Natural killer cell (primary cell): ENCODE data around the gene IPO7. TPM values are rescaled to one million over a fixed set of nuclear protein-coding genes. Genes with fewer than 3 reads are reported as not detected.
A peak's percentile ranks its signal among the peaks of the same experiment; 100 is the strongest.

Experiments used
- ATAC-seq, 3 donors: fragments of 150-1000 bp in 2 of 3; fragments of 200-7000 bp in 1 of 3; cut with Tn5 transposase; 1 replicate in 1 of 3; 2 replicates in 2 of 3; pipeline ENCODE4 v1.10.0; 2021; ENCODE audit warnings: mild to moderate bottlenecking in 2 of 3, moderate library complexity in 2 of 3
- DNase-seq, 2 donors: peaks; one replicate each; pipeline versions ENCODE4 v3.0.0 to v3.0.0-alpha.2; 2013 to 2021; ENCODE audit warnings: mixed read lengths in 1 of 2
- H3K27ac ChIP-seq: one replicate; pipeline ENCODE4 v1.5.1; 2013; ENCODE audit warnings: mild to moderate bottlenecking, low read length
- H3K27me3 ChIP-seq: one replicate; pipeline ENCODE4 v1.6.1; 2013; ENCODE audit warnings: low read length; ENCODE audit not compliant: control insufficient read depth, insufficient read depth
- H3K36me3 ChIP-seq: one replicate; pipeline ENCODE4 v1.6.1; 2013; ENCODE audit warnings: low read length; ENCODE audit not compliant: control insufficient read depth, insufficient read depth
- H3K4me1 ChIP-seq: one replicate; pipeline ENCODE4 v1.6.1; 2013; ENCODE audit warnings: low read length; ENCODE audit not compliant: control insufficient read depth, insufficient read depth
- H3K4me3 ChIP-seq: one replicate; pipeline ENCODE4 v1.5.1; 2013; ENCODE audit warnings: low read length
- H3K9me3 ChIP-seq: one replicate; pipeline ENCODE4 v1.6.1; 2013; ENCODE audit warnings: low read length; ENCODE audit not compliant: control insufficient read depth, insufficient read depth
- H3K27ac Mint-ChIP-seq, 2 donors: one replicate each; pipeline ENCODE4 v1.8.0; 2022; ENCODE audit warnings: mild to moderate bottlenecking in 2 of 2, mixed read lengths in 2 of 2, moderate library complexity in 1 of 2
- H3K27me3 Mint-ChIP-seq, 2 donors: one replicate each; pipeline ENCODE4 v1.8.0; 2022; ENCODE audit warnings: low read depth in 2 of 2, mixed read lengths in 2 of 2
- H3K36me3 Mint-ChIP-seq: one replicate; pipeline ENCODE4 v1.8.0; 2022; ENCODE audit warnings: mixed read lengths
- H3K4me1 Mint-ChIP-seq, 2 donors: one replicate each; pipeline ENCODE4 v1.8.0; 2022; ENCODE audit warnings: mixed read lengths in 2 of 2
- H3K4me3 Mint-ChIP-seq: one replicate; pipeline ENCODE4 v1.8.0; 2022; ENCODE audit warnings: mild to moderate bottlenecking, moderate library complexity, mixed read lengths
- H3K9me3 Mint-ChIP-seq, 2 donors: one replicate each; pipeline ENCODE4 v1.8.0; 2022; ENCODE audit warnings: mixed read lengths in 2 of 2
- CTCF ChIP-seq: fragments of 200-600 bp; IDR thresholded peaks from one replicate; pipeline ENCODE4 v1.8.0; 2022; ENCODE audit warnings: antibody characterized with exemption
- WGBS: methylation state at CpG from one replicate; pipeline ENCODE4 v1.1.7; 2013; ENCODE audit warnings: missing lambda C conversion rate; ENCODE audit not compliant: insufficient coverage; 5-methylcytosine and 5-hydroxymethylcytosine counted together
- intact Hi-C: fragments of 100-400 bp; cut with micrococcal nuclease; formaldehyde crosslinking; loops from one replicate; pipeline ENCODE4 v1.14.2; 2022
- total RNA-seq, 4 donors: library from RNA; stranded (reverse); fragments of 120-200 nt in 1 of 4; gene quantifications; one replicate each; pipeline versions ENCODE4 v1.2.3 to v1.2.4, GENCODE V29; 2013 to 2022

The IPO7 gene
- total RNA-seq, 3 donors from 2014 or later (not counting 1 experiment from before 2014, with no cell fraction given): 47.2 to 62.3 (median 58.0) TPM

- Histone ChIP-seq H3K27me3 (no peaks in the 10 kb centered on the region), H3K36me3 (no peaks in the 10 kb centered on the region), H3K4me3 (no peak overlapping the region), H3K9me3 (no peaks in the 10 kb centered on the region), H3K27ac (no peak overlapping the region), H3K4me1 (peaks cover 14% of the 10 kb centered on the region)
- TF ChIP-seq CTCF: no peak
- Mint-ChIP-seq H3K27me3 (no peaks in the 10 kb centered on the region), H3K27ac (peak overlapping the region; percentile 98 to 99), H3K9me3 (no peaks in the 10 kb centered on the region), H3K36me3 (no peaks in the 10 kb centered on the region), H3K4me1 (peaks cover 37% of the 10 kb centered on the region in 2 donors), H3K4me3 (peak overlapping the region; percentile 80)
- DNase-seq (no peak), ATAC-seq (no peak)
- WGBS: 81% methylated on average over 7 of the region's 8 CpGs
- intact Hi-C loops: loop anchor here (5.0 kb wide), 2 partner anchors 44 to 149 kb away; no protein-coding TSS in a partner anchor
These were observed 78.5 kb downstream of the IPO7 start for GRCh38 chr11:9462806-9463537.

GRCh38 chr11:9470765-9471164 is 86.3 kb downstream of the IPO7 start:
- Mint-ChIP-seq H3K4me1 (peaks cover 6 to 11% of the 10 kb centered on the region in 2 donors), H3K9me3 (no peaks in the 10 kb centered on the region), H3K27ac (no peak overlapping the region), H3K27me3 (no peaks in the 10 kb centered on the region), H3K4me3 (no peak overlapping the region), H3K36me3 (peaks cover 11% of the 10 kb centered on the region)
- 93% methylated on average over 4 of the region's 4 CpGs for WGBS
- no peaks in the 10 kb centered on the region for H3K9me3 ChIP-seq
- intact Hi-C loops: no loop called here
- H3K27me3 ChIP-seq: no peaks in the 10 kb centered on the region
- H3K36me3 ChIP-seq: peaks cover 35% of the 10 kb centered on the region
- no peak for TF ChIP-seq CTCF
- no peak overlapping the region for H3K4me3 ChIP-seq
- no peaks in the 10 kb centered on the region for H3K4me1 ChIP-seq
- DNase-seq: no peak
- ATAC-seq: no peak
- H3K27ac ChIP-seq: no peak overlapping the region

GRCh38 chr11:9473408-9473807 is 89.0 kb downstream of the IPO7 start:
- no peaks in the 10 kb centered on the region for H3K9me3 ChIP-seq
- no peak for TF ChIP-seq CTCF
- ATAC-seq: no peak
- Mint-ChIP-seq H3K9me3 (no peaks in the 10 kb centered on the region), H3K4me1 (peaks cover 0 to 11% of the 10 kb centered on the region in 2 donors), H3K27ac (no peak overlapping the region), H3K27me3 (no peaks in the 10 kb centered on the region), H3K4me3 (no peak overlapping the region), H3K36me3 (peaks cover 12% of the 10 kb centered on the region)
- no peak overlapping the region for H3K27ac ChIP-seq
- intact Hi-C loops: no loop called here
- H3K36me3 ChIP-seq: peaks cover 40% of the 10 kb centered on the region
- H3K4me1 ChIP-seq: no peaks in the 10 kb centered on the region
- no peaks in the 10 kb centered on the region for H3K27me3 ChIP-seq
- DNase-seq: no peak
- H3K4me3 ChIP-seq: no peak overlapping the region

GRCh38 chr11:9479899-9480298 is 95.4 kb downstream of the IPO7 start:
- TF ChIP-seq CTCF: no peak
- H3K4me1 ChIP-seq: no peaks in the 10 kb centered on the region
- Mint-ChIP-seq H3K4me1 (no peaks in the 10 kb centered on the region), H3K36me3 (peaks cover 7% of the 10 kb centered on the region), H3K27ac (peak overlapping the region in 1 of 2 donors; percentile 18), H3K27me3 (no peaks in the 10 kb centered on the region), H3K9me3 (no peaks in the 10 kb centered on the region), H3K4me3 (no peak overlapping the region)
- H3K4me3 ChIP-seq: no peak overlapping the region
- no peak for ATAC-seq
- intact Hi-C loops: no loop called here
- no peak for DNase-seq
- H3K36me3 ChIP-seq: peaks cover 33% of the 10 kb centered on the region
- no peak overlapping the region for H3K27ac ChIP-seq
- H3K27me3 ChIP-seq: no peaks in the 10 kb centered on the region
- H3K9me3 ChIP-seq: no peaks in the 10 kb centered on the region
- 70% methylated on average over 1 of the region's 2 CpGs for WGBS
